Urinary bladder (tissue), 4 donors: ENCODE results near the gene SYT7. TPM values are rescaled to one million over a fixed set of nuclear protein-coding genes. Genes with fewer than 3 reads are reported as not detected.

ENCODE experiments used
- DNase-seq: peaks from one replicate; pipeline ENCODE4 v3.0.0-alpha.2; 2015; ENCODE audit errors: extremely low spot score
- H3K27ac ChIP-seq: one replicate; pipeline ENCODE4 v1.5.1; 2013; ENCODE audit warnings: low read depth, mild to moderate bottlenecking, moderate library complexity
- H3K36me3 ChIP-seq: one replicate; pipeline ENCODE4 v1.6.1; 2013; ENCODE audit warnings: mild to moderate bottlenecking, moderate library complexity; ENCODE audit not compliant: insufficient read depth
- H3K4me1 ChIP-seq: one replicate; pipeline ENCODE4 v1.6.1; 2013; ENCODE audit warnings: mild to moderate bottlenecking, moderate library complexity; ENCODE audit not compliant: insufficient read depth
- H3K4me3 ChIP-seq: one replicate; pipeline ENCODE4 v1.5.1; 2013; ENCODE audit warnings: low read depth, low read length
- WGBS: extraction: QIAGEN DNeasy Blood & Tissue Kit; methylation state at CpG from one replicate; pipeline ENCODE4 v1.1.7; 2013; 5-methylcytosine and 5-hydroxymethylcytosine counted together
- polyA plus RNA-seq: library from polyadenylated mRNA; stranded (reverse); fragments of 200-250 nt; gene quantifications from one replicate; pipeline ENCODE4 v1.2.3, GENCODE V29; 2013
- total RNA-seq: library from RNA; depleted of rRNA; stranded (reverse); fragments of >200 nt; gene quantifications from one replicate; pipeline ENCODE4 v1.2.3, GENCODE V29; 2014
- donor health status: healthy with polysubstance abuse.
- donor health status: healthy.

Gene SYT7
- total and polyA plus RNA-seq, 2 donors: 1.1 to 2.6 TPM

GRCh38 chr11:61511383-61511782, 69.5 kb downstream of the SYT7 start:
- no peak for DNase-seq
- H3K36me3 ChIP-seq: no peaks in the 10 kb centered on the region
- H3K4me3 ChIP-seq: no peak overlapping the region
- WGBS: 54% methylated on average over 3 of the region's 3 CpGs
- H3K27ac ChIP-seq: no peak overlapping the region
- no peaks in the 10 kb centered on the region for H3K4me1 ChIP-seq

GRCh38 chr11:61510974-61511373, 69.9 kb downstream of the SYT7 start:
- Histone ChIP-seq H3K27ac (no peak overlapping the region), H3K4me1 (no peaks in the 10 kb centered on the region), H3K4me3 (no peak overlapping the region), H3K36me3 (no peaks in the 10 kb centered on the region)
- 76% methylated on average over 14 of the region's 14 CpGs for WGBS
- no peak for DNase-seq

GRCh38 chr11:61510166-61510919, 70.5 kb downstream of the SYT7 start:
- H3K4me1 ChIP-seq: no peaks in the 10 kb centered on the region
- no peaks in the 10 kb centered on the region for H3K36me3 ChIP-seq
- no peak overlapping the region for H3K27ac ChIP-seq
- no peak overlapping the region for H3K4me3 ChIP-seq
- no peak for DNase-seq
- WGBS: 75% methylated on average over 16 of the region's 16 CpGs

- Histone ChIP-seq H3K36me3 (no peaks in the 10 kb centered on the region), H3K27ac (no peak overlapping the region), H3K4me1 (no peaks in the 10 kb centered on the region), H3K4me3 (peak overlapping the region; percentile 14)
- WGBS: 5% methylated on average over 117 of the region's 117 CpGs
- DNase-seq: no peak
Measured at GRCh38 chr11:61509043-61510029, 71.5 kb downstream of the SYT7 start.

- H3K27ac ChIP-seq: no peak within 1 kb of the TSS
- H3K36me3 ChIP-seq: no peaks in the 10 kb centered on the region
- H3K4me1 ChIP-seq: no peaks in the 10 kb centered on the region
- no peak for DNase-seq
- 2% methylated on average over 74 of the region's 74 CpGs for WGBS
- peak within 1 kb of the TSS; percentile 14 for H3K4me3 ChIP-seq
Measured at GRCh38 chr11:61507962-61508861, 72.7 kb downstream of the SYT7 start, which contains the start of gene LRRC10B. Gene LRRC10B (plus strand): TSS chr11:61508749. CDS start chr11:61508999, 250 bp downstream.

- H3K4me1 ChIP-seq: no peaks in the 10 kb centered on the region
- no peaks in the 10 kb centered on the region for H3K36me3 ChIP-seq
- no peak overlapping the region for H3K27ac ChIP-seq
- DNase-seq: no peak
- no peak overlapping the region for H3K4me3 ChIP-seq
- 58% methylated on average over 14 of the region's 14 CpGs for WGBS
Measured at GRCh38 chr11:61507012-61507768, 73.7 kb downstream of the SYT7 start.

- Histone ChIP-seq H3K27ac (no peak overlapping the region), H3K36me3 (no peaks in the 10 kb centered on the region), H3K4me1 (no peaks in the 10 kb centered on the region), H3K4me3 (no peak overlapping the region)
- no peak for DNase-seq
- 49% methylated on average over 10 of the region's 10 CpGs for WGBS
Measured at GRCh38 chr11:61505640-61506155, 75.2 kb downstream of the SYT7 start.

- DNase-seq: no peak
- Histone ChIP-seq H3K27ac (no peak overlapping the region), H3K36me3 (no peaks in the 10 kb centered on the region), H3K4me3 (no peak overlapping the region), H3K4me1 (no peaks in the 10 kb centered on the region)
- WGBS: 85% methylated on average over 5 of the region's 5 CpGs
Measured at GRCh38 chr11:61505106-61505505, 75.8 kb downstream of the SYT7 start.

- Histone ChIP-seq H3K36me3 (no peaks in the 10 kb centered on the region), H3K27ac (no peak overlapping the region), H3K4me1 (no peaks in the 10 kb centered on the region), H3K4me3 (no peak overlapping the region)
- WGBS: 81% methylated on average over 8 of the region's 8 CpGs
- no peak for DNase-seq
Measured at GRCh38 chr11:61503135-61503770, 77.6 kb downstream of the SYT7 start.

- H3K4me3 ChIP-seq: no peak overlapping the region
- no peak overlapping the region for H3K27ac ChIP-seq
- WGBS: 83% methylated on average over 1 of the region's 1 CpG
- H3K36me3 ChIP-seq: no peaks in the 10 kb centered on the region
- no peak for DNase-seq
- no peaks in the 10 kb centered on the region for H3K4me1 ChIP-seq
Measured at GRCh38 chr11:61502522-61502921, 78.4 kb downstream of the SYT7 start.

- no peak for DNase-seq
- Histone ChIP-seq H3K4me3 (no peak overlapping the region), H3K27ac (no peak overlapping the region), H3K36me3 (no peaks in the 10 kb centered on the region), H3K4me1 (no peaks in the 10 kb centered on the region)
- 58% methylated on average over 12 of the region's 12 CpGs for WGBS
Measured at GRCh38 chr11:61499816-61500491, 80.9 kb downstream of the SYT7 start.
